MM.1S (cell line): ENCODE data around the gene ACAT2.

Source experiments
- EZH2 ChIP-seq: fragments of 300-600 bp; sonication (generic); optimal IDR thresholded peaks from 2 replicates; pipeline ENCODE3; 2017; ENCODE audit warnings: low read depth, mild to moderate bottlenecking, antibody characterized with exemption, low read length, mixed read lengths
- EZH2phosphoT487 ChIP-seq: fragments of 300-600 bp; sonication (generic); IDR thresholded peaks from 2 replicates; pipeline ENCODE4 v1.6.1; 2018; ENCODE audit warnings: antibody characterized with exemption, low read length
- TF ChIP-seq, protein P1 (sequence below): fragments of 300-600 bp; sonication (generic); IDR thresholded peaks from 2 replicates; pipeline ENCODE4 v1.5.1; 2016; ENCODE audit warnings: antibody characterized with exemption, low read length, mixed read lengths

DNA sequence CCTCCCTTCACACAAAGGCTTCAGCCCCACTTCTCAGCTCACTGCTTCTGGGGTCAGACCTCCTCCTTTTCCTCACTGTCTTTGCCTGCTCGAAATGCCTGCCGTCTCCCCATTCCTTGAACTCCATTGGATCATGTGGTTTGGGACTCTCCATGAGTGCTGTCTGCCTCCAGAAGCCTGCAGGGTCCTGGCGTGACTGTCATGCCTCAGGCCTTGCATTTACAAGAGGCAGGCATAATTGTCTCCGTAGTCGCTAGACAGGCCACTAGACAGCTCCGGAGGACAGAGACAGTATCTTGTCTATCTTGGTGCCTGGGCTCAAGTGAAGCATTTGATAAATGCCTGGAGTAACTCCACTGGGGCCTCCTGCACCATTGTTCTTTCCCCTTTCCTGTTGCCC is 53.6 kb downstream of the ACAT2 start:
- TF ChIP-seq, protein P1, sequence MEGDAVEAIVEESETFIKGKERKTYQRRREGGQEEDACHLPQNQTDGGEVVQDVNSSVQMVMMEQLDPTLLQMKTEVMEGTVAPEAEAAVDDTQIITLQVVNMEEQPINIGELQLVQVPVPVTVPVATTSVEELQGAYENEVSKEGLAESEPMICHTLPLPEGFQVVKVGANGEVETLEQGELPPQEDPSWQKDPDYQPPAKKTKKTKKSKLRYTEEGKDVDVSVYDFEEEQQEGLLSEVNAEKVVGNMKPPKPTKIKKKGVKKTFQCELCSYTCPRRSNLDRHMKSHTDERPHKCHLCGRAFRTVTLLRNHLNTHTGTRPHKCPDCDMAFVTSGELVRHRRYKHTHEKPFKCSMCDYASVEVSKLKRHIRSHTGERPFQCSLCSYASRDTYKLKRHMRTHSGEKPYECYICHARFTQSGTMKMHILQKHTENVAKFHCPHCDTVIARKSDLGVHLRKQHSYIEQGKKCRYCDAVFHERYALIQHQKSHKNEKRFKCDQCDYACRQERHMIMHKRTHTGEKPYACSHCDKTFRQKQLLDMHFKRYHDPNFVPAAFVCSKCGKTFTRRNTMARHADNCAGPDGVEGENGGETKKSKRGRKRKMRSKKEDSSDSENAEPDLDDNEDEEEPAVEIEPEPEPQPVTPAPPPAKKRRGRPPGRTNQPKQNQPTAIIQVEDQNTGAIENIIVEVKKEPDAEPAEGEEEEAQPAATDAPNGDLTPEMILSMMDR: no peak
- TF ChIP-seq EZH2 (no peak), EZH2phosphoT487 (no peak)
